Neural cell (in vitro differentiated cells): ENCODE data around the gene UQCR11.

Source experiments
- CTCF ChIP-seq: fragments of 450-650 bp; IDR thresholded peaks from 2 replicates; pipeline ENCODE4 v1.5.1; 2014; ENCODE audit warnings: antibody characterized with exemption, mild to moderate bottlenecking, moderate library complexity; ENCODE audit not compliant: poor library complexity, severe bottlenecking
- EP300 ChIP-seq: fragments of 450-650 bp; conservative IDR thresholded peaks from 2 replicates; pipeline ENCODE4 v1.6.1; 2014; ENCODE audit warnings: antibody characterized with exemption, mild to moderate bottlenecking, moderate library complexity; ENCODE audit not compliant: poor library complexity, severe bottlenecking
- MXI1 ChIP-seq: fragments of 450-650 bp; conservative IDR thresholded peaks from 2 replicates; pipeline ENCODE4 v1.6.1; 2014; ENCODE audit warnings: antibody characterized with exemption, mild to moderate bottlenecking; ENCODE audit not compliant: poor library complexity, severe bottlenecking
- REST ChIP-seq: IDR thresholded peaks from 2 replicates; pipeline ENCODE4 v1.6.1; 2012; ENCODE audit warnings: borderline replicate concordance

GRCh38 chr19:1608359-1609102 is 3.3 kb upstream of the UQCR11 start:
- TF ChIP-seq CTCF (no peak), REST (no peak), MXI1 (no peak), EP300 (no peak)
